HG03520 (cell line): ENCODE data around the gene ACTN1.

Source experiments
- ATAC-seq: cut with Tn5 transposase; IDR thresholded peaks from one replicate; pipeline ENCODE4 v1.9.1; 2021; ENCODE audit warnings: mild to moderate bottlenecking, moderate library complexity; ENCODE audit not compliant: unreplicated experiment

The ACTN1 gene

GRCh38 chr14:68937471-68938270 is 41.4 kb downstream of the ACTN1 start:
- ATAC-seq, result no peak

GRCh38 chr14:68936980-68937379 is 42.1 kb downstream of the ACTN1 start:
- no peak for ATAC-seq

- no peak for ATAC-seq
Observed at GRCh38 chr14:68936476-68936875, 42.6 kb downstream of the ACTN1 start.

GRCh38 chr14:68935761-68936214 is 43.3 kb downstream of the ACTN1 start:
- ATAC-seq, result no peak

GRCh38 chr14:68934066-68934465 is 45.0 kb downstream of the ACTN1 start:
- no peak for ATAC-seq

GRCh38 chr14:68932686-68933085 is 46.4 kb downstream of the ACTN1 start:
- ATAC-seq, result no peak

- ATAC-seq, result no peak
Observed at GRCh38 chr14:68932231-68932630, 46.9 kb downstream of the ACTN1 start.

- no peak for ATAC-seq
Observed at GRCh38 chr14:68931474-68932051, 47.5 kb downstream of the ACTN1 start.

GRCh38 chr14:68931063-68931462 is 48.0 kb downstream of the ACTN1 start:
- no peak for ATAC-seq

- no peak for ATAC-seq
Observed at GRCh38 chr14:68929623-68930307, 49.3 kb downstream of the ACTN1 start.

GRCh38 chr14:68928770-68929550 is 50.1 kb downstream of the ACTN1 start:
- ATAC-seq, result no peak

- no peak for ATAC-seq
Observed at GRCh38 chr14:68927956-68928675, 51.0 kb downstream of the ACTN1 start.

GRCh38 chr14:68927089-68927488 is 52.0 kb downstream of the ACTN1 start:
- no peak for ATAC-seq

- ATAC-seq, result no peak
Observed at GRCh38 chr14:68926236-68926635, 52.9 kb downstream of the ACTN1 start.

- ATAC-seq, result no peak
Observed at GRCh38 chr14:68925373-68925772, 53.7 kb downstream of the ACTN1 start.

GRCh38 chr14:68924186-68925158 is 54.6 kb downstream of the ACTN1 start:
- no peak for ATAC-seq

- ATAC-seq, result no peak
Observed at GRCh38 chr14:68922886-68923285, 56.2 kb downstream of the ACTN1 start.

GRCh38 chr14:68922201-68922621 is 56.9 kb downstream of the ACTN1 start:
- ATAC-seq, result no peak

- ATAC-seq, result no peak
Observed at GRCh38 chr14:68921666-68922065, 57.4 kb downstream of the ACTN1 start.
